ENCODE results near the gene LIPC.

Gene LIPC

GRCh38 chr15:58404722-58405121 lies 27.1 kb upstream of the LIPC start:
- TF ChIP-seq ZFX (IDR thresholded peaks at IDR 0.05; ENCODE audit: borderline replicate concordance), result no peak
- TF ChIP-seq CTCF (IDR thresholded peaks at IDR 0.05), result no peak
- no peak overlapping the region for H3K27ac ChIP-seq

- no peak for TF ChIP-seq CTCF (IDR thresholded peaks at IDR 0.05)
- no peak for TF ChIP-seq ZFX (IDR thresholded peaks at IDR 0.05; ENCODE audit: borderline replicate concordance)
- no peak overlapping the region for H3K27ac ChIP-seq
Measured at GRCh38 chr15:58405865-58406264, 25.9 kb upstream of the LIPC start.

- TF ChIP-seq CTCF (IDR thresholded peaks at IDR 0.05) (no peak), ZFX (IDR thresholded peaks at IDR 0.05; ENCODE audit: borderline replicate concordance) (no peak)
- no peak overlapping the region for H3K27ac ChIP-seq
Measured at GRCh38 chr15:58406811-58407210, 25.0 kb upstream of the LIPC start.

- H3K27ac ChIP-seq, result no peak overlapping the region
- TF ChIP-seq ZFX (IDR thresholded peaks at IDR 0.05; ENCODE audit: borderline replicate concordance) (no peak), CTCF (IDR thresholded peaks at IDR 0.05) (no peak)
Measured at GRCh38 chr15:58407236-58407775, 24.5 kb upstream of the LIPC start.

- no peak for TF ChIP-seq CTCF (IDR thresholded peaks at IDR 0.05)
- TF ChIP-seq ZFX (IDR thresholded peaks at IDR 0.05; ENCODE audit: borderline replicate concordance), result no peak
- H3K27ac ChIP-seq, result no peak overlapping the region
Measured at GRCh38 chr15:58407778-58408177, 24.0 kb upstream of the LIPC start.

GRCh38 chr15:58409861-58410260 lies 21.9 kb upstream of the LIPC start:
- H3K27ac ChIP-seq, result no peak overlapping the region

GRCh38 chr15:58410353-58410752 lies 21.4 kb upstream of the LIPC start:
- no peak overlapping the region for H3K27ac ChIP-seq
- TF ChIP-seq ZFX (IDR thresholded peaks at IDR 0.05; ENCODE audit: borderline replicate concordance), result no peak
- TF ChIP-seq CTCF (IDR thresholded peaks at IDR 0.05), result no peak

More at GRCh38 chr15:58409861-58410260, 21.9 kb upstream of the LIPC start:
- TF ChIP-seq ZFX (IDR thresholded peaks at IDR 0.05; ENCODE audit: borderline replicate concordance) (no peak), CTCF (IDR thresholded peaks at IDR 0.05) (no peak)
